Myocyte (in vitro differentiated cells): ENCODE results near the gene CALM3. TPM values are rescaled to one million over a fixed set of nuclear protein-coding genes. Genes with fewer than 3 reads are reported as not detected.
"Not testable (repeated sequence)": the region's sequence is repeated elsewhere in the genome, so short reads cannot be mapped to it uniquely, and the experiment has no call there.

ENCODE experiments used
- DNase-seq: peaks from one replicate; pipeline ENCODE4 v3.0.0-alpha.2; 2012; ENCODE audit warnings: low read depth
- polyA plus RNA-seq: library from polyadenylated mRNA; unstranded; fragments of >200 nt; gene quantifications from one replicate; pipeline ENCODE4 v1.2.1, GENCODE V29; 2012; ENCODE audit warnings: missing spikeins
- total RNA-seq: library from RNA; depleted of rRNA; stranded (reverse); fragments of >200 nt; gene quantifications from 2 replicates; pipeline ENCODE4 v1.2.3, GENCODE V29; 2014

The CALM3 gene
- 85.6 and 87.7 TPM in 2 replicates for total RNA-seq
- 209 TPM for polyA plus RNA-seq

- DNase-seq: no peak
These were observed at the start of gene CALM3 for GRCh38 chr19:46601318-46602224. Gene CALM3 (plus strand): TSS chr19:46601330. CDS start chr19:46601435, 105 bp downstream.

- DNase-seq: no peak
These were observed 48.2 kb upstream of the CALM3 start for GRCh38 chr19:46552891-46553290.

- DNase-seq: no peak
These were observed 47.0 kb upstream of the CALM3 start for GRCh38 chr19:46554161-46554560.

- no peak for DNase-seq
These were observed 45.4 kb upstream of the CALM3 start for GRCh38 chr19:46555628-46556280.

GRCh38 chr19:46556471-46556870 is 44.7 kb upstream of the CALM3 start:
- not testable (repeated sequence) for DNase-seq

GRCh38 chr19:46559203-46559602 is 41.9 kb upstream of the CALM3 start:
- no peak for DNase-seq

- not testable (repeated sequence) for DNase-seq
These were observed 41.5 kb upstream of the CALM3 start for GRCh38 chr19:46559675-46560074.

GRCh38 chr19:46564701-46565100 is 36.4 kb upstream of the CALM3 start:
- DNase-seq: no peak

- peak; percentile 9 for DNase-seq
These were observed 29.6 kb upstream of the CALM3 start for GRCh38 chr19:46571495-46571894.

GRCh38 chr19:46573679-46574498 is 27.2 kb upstream of the CALM3 start:
- DNase-seq: peak; percentile 56

GRCh38 chr19:46574533-46574932 is 26.6 kb upstream of the CALM3 start:
- peak; percentile 57 for DNase-seq

GRCh38 chr19:46578450-46578849 is 22.7 kb upstream of the CALM3 start:
- DNase-seq: no peak

GRCh38 chr19:46579361-46579879 is 21.7 kb upstream of the CALM3 start:
- DNase-seq: peak; percentile 23

- DNase-seq: no peak
These were observed 20.9 kb upstream of the CALM3 start for GRCh38 chr19:46580247-46580646.

- no peak for DNase-seq
These were observed 15.6 kb upstream of the CALM3 start for GRCh38 chr19:46585539-46585938.

GRCh38 chr19:46586294-46586693 is 14.8 kb upstream of the CALM3 start:
- DNase-seq: no peak

- no peak for DNase-seq
These were observed 13.3 kb upstream of the CALM3 start for GRCh38 chr19:46587861-46588260.

- no peak for DNase-seq
These were observed 9.9 kb upstream of the CALM3 start for GRCh38 chr19:46591254-46591653.

- DNase-seq: no peak
These were observed 9.3 kb upstream of the CALM3 start for GRCh38 chr19:46591870-46592269.

- no peak for DNase-seq
These were observed 5.1 kb upstream of the CALM3 start for GRCh38 chr19:46596008-46596407.

GRCh38 chr19:46598372-46598917 is 2.7 kb upstream of the CALM3 start:
- no peak for DNase-seq
